ENCODE data around the gene PRM1. TPM values are rescaled to one million over a fixed set of nuclear protein-coding genes. Genes with fewer than 3 reads are reported as not detected.

PRM1 gene
- total RNA-seq, 1 donor from 2014 or later: not detected

DNA sequence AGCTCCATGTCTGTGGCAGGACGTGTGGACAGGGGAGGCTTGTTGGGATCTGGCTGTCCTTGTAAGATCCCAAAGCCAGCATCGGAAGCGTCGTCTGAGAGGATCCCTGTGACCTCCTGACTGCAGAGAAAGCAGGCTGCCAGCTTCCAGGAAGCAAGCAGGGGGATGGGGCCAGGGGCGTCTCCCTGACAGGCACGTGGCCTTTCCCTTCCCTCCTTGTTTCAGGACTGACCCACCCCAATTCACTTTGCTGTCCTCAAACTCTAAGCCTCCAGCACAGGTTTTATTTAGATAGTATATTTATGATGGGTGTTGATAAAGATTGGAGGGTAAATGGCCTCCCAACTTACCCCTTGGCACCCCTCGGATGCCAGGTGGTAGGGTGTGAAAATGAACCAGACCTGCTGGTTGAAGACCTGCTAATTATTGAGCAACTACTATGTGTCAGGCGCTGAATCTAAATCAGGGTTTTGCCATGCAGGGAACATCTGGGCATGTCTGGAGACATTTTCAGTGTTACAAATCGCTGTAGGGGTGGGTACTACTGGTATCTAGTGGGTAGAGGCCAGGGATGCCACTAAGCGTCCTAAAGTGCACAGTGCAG is 49.7 kb downstream of the PRM1 start:
- H3K4me3 ChIP-seq (ENCODE audit: low read depth, low read length): no peak overlapping the region
- TF ChIP-seq, protein P1, sequence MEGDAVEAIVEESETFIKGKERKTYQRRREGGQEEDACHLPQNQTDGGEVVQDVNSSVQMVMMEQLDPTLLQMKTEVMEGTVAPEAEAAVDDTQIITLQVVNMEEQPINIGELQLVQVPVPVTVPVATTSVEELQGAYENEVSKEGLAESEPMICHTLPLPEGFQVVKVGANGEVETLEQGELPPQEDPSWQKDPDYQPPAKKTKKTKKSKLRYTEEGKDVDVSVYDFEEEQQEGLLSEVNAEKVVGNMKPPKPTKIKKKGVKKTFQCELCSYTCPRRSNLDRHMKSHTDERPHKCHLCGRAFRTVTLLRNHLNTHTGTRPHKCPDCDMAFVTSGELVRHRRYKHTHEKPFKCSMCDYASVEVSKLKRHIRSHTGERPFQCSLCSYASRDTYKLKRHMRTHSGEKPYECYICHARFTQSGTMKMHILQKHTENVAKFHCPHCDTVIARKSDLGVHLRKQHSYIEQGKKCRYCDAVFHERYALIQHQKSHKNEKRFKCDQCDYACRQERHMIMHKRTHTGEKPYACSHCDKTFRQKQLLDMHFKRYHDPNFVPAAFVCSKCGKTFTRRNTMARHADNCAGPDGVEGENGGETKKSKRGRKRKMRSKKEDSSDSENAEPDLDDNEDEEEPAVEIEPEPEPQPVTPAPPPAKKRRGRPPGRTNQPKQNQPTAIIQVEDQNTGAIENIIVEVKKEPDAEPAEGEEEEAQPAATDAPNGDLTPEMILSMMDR (conservative IDR thresholded peaks at IDR 0.05; ENCODE audit: low read depth, low read length): no peak
- no peak for DNase-seq (ENCODE audit: low read depth)

Other genes starting within 250 kb of the PRM1 start
- 1.5 and 4.6 TPM in 2 replicates for gene SOCS1, start 25.1 kb downstream of the PRM1 start, total RNA-seq
- not detected in 2 replicates for gene TNP2, start 12.0 kb downstream of the PRM1 start, total RNA-seq
- not detected in 2 replicates for gene PRM3, start 7.7 kb downstream of the PRM1 start, total RNA-seq
- not detected in 2 replicates for gene PRM2, start 4.8 kb downstream of the PRM1 start, total RNA-seq
- gene RMI2, start 64.1 kb upstream of the PRM1 start, total RNA-seq: 13.7 and 26.2 TPM in 2 replicates

Measured in epithelial cell of proximal tubule (primary cell).